ENCODE data around the gene TMEM252.

GRCh38 chr9:68488126-68488525 lies 52.6 kb downstream of the TMEM252 start:
- TF ChIP-seq PATZ1 (CRISPR knock-in tag; IDR thresholded peaks at IDR 0.05; ENCODE audit: borderline replicate concordance) (no peak), ARNTL (CRISPR knock-in tag; IDR thresholded peaks at IDR 0.05; ENCODE audit: borderline replicate concordance, low read depth) (no peak), ZFP30 (CRISPR knock-in tag; IDR thresholded peaks at IDR 0.05) (no peak), CSRNP3 (CRISPR knock-in tag; IDR thresholded peaks at IDR 0.05) (no peak), TOX (CRISPR knock-in tag; IDR thresholded peaks at IDR 0.05; ENCODE audit: borderline replicate concordance) (no peak), ZNF565 (CRISPR knock-in tag; conservative IDR thresholded peaks at IDR 0.05; ENCODE audit: low read depth) (no peak), OSR1 (CRISPR knock-in tag; IDR thresholded peaks at IDR 0.05) (no peak), CREB5 (CRISPR knock-in tag; IDR thresholded peaks at IDR 0.05; ENCODE audit: low read depth) (no peak)
